MM.1S (cell line): ENCODE measurements around the gene FAM228B.

Experiments
- CTCF ChIP-seq: fragments of 300-600 bp; sonication (generic); IDR thresholded peaks from 2 replicates; pipeline ENCODE4 v1.5.1; 2016; ENCODE audit warnings: antibody characterized with exemption, low read length, mixed read lengths
- EZH2 ChIP-seq: fragments of 300-600 bp; sonication (generic); optimal IDR thresholded peaks from 2 replicates; pipeline ENCODE3; 2017; ENCODE audit warnings: low read depth, mild to moderate bottlenecking, antibody characterized with exemption, low read length, mixed read lengths

GRCh38 chr2:24204505-24204904 lies 81.2 kb downstream of the FAM228B start:
- TF ChIP-seq CTCF (no peak), EZH2 (no peak)
